Ovary (tissue), 9 donors: ENCODE results near the gene EML1. TPM values are rescaled to one million over a fixed set of nuclear protein-coding genes. Genes with fewer than 3 reads are reported as not detected.

ENCODE experiments used
- DNase-seq, 5 donors: peaks; one replicate each; pipeline ENCODE4 v3.0.0-alpha.2; 2019 to 2020
- H3K27ac ChIP-seq, 2 donors: fragments of 200-600 bp; one replicate each; pipeline versions ENCODE4 v1.5.1 to v1.8.0; 2019 to 2022
- H3K27me3 ChIP-seq: fragments of 200-600 bp; one replicate; pipeline ENCODE4 v1.8.0; 2022
- H3K36me3 ChIP-seq: fragments of 200-600 bp; sonication (generic); one replicate; pipeline ENCODE4 v1.5.1; 2019
- H3K4me1 ChIP-seq: one replicate; pipeline ENCODE4 v1.8.1; 2013; ENCODE audit warnings: mild to moderate bottlenecking, moderate library complexity; ENCODE audit not compliant: insufficient read depth
- H3K4me3 ChIP-seq: fragments of 200-600 bp; sonication (generic); one replicate; pipeline ENCODE4 v1.5.1; 2017
- H3K9me3 ChIP-seq, 2 donors: fragments of 200-600 bp in 1 of 2; sonication (generic) in 1 of 2; one replicate each; pipeline versions ENCODE4 v1.5.1 to v1.8.1; 2013 to 2019; ENCODE audit warnings: mild to moderate bottlenecking in 1 of 2, moderate library complexity in 1 of 2
- CTCF ChIP-seq, 3 donors: fragments of 450-650 bp in 2 of 3; fragments of 200-600 bp in 1 of 3; IDR thresholded peaks; one replicate each; pipeline versions ENCODE4 v1.5.1 to v1.8.0; 2016 to 2022; ENCODE audit warnings: antibody characterized with exemption in 3 of 3, mild to moderate bottlenecking in 1 of 3
- EP300 ChIP-seq: sonication (generic); formaldehyde crosslinking; IDR thresholded peaks from one replicate; pipeline ENCODE4 v1.6.1; 2017; ENCODE audit warnings: antibody characterized with exemption
- POLR2A ChIP-seq: fragments of 450-650 bp; IDR thresholded peaks from one replicate; pipeline ENCODE4 v1.6.1; 2017; ENCODE audit warnings: antibody characterized with exemption, mild to moderate bottlenecking, moderate library complexity
- WGBS, 3 donors: extraction: QIAGEN DNeasy Blood & Tissue Kit in 1 of 3; methylation state at CpG; one replicate each; pipeline versions ENCODE4 v1.1.5 to v1.1.7; 2013 to 2017; 5-methylcytosine and 5-hydroxymethylcytosine counted together
- intact Hi-C, 4 donors: fragments of 100-400 bp; cut with DNase I; formaldehyde crosslinking; loops; one replicate each; pipeline versions ENCODE4 v1.11.0 to v1.15.1; 2022 to 2023
- polyA plus RNA-seq, 2 donors: library from polyadenylated mRNA; stranded (reverse); fragments of 200-250 nt in 1 of 2; fragments of 350-450 nt in 1 of 2; fragmentation: Illumina TruSeq in 1 of 2; extraction: RNeasy Lipid Tissue Mini Kit (QIAGEN cat#74804) in 1 of 2; gene quantifications; one replicate each; pipeline ENCODE4 v1.2.3, GENCODE V29; 2013 to 2014
- total RNA-seq, 7 donors: library from RNA; depleted of rRNA in 2 of 7; stranded (reverse); fragments of >200 nt in 2 of 7; fragmentation: NEBNext Ultra II Directional in 3 of 7; extraction: Animal tissue kit (Norgen Biotek cat#: 25700) in 3 of 7; gene quantifications; one replicate each; pipeline versions ENCODE4 v1.1.0 to v1.2.4, GENCODE V29; 2016 to 2023
- donor health status: DM: no; HTN: no; CAD: no; lungs with moderate emphysema.
- donor health status: DM: no; HTN: no; CAD: no.
- donor health status: Bipolar disorder and iron deficiency.
- donor health status: DM: yes; HTN: yes; CAD: no.
- donor health status: DM: no; HTN: no; CAD: no.
- donor health status: DM: yes; HTN: yes; CAD: no.

Gene EML1
- total and polyA plus RNA-seq, 9 donors = 4.4 to 22.3 (median 9.8) TPM

- TF ChIP-seq CTCF (IDR thresholded peaks at IDR 0.05) (no peak), EP300 (no peak), POLR2A (no peak)
- Histone ChIP-seq H3K36me3 (no peaks in the 10 kb centered on the region), H3K27me3 (no peaks in the 10 kb centered on the region), H3K27ac (no peak overlapping the region), H3K9me3 (no peaks in the 10 kb centered on the region), H3K4me1 (no peaks in the 10 kb centered on the region), H3K4me3 (no peak overlapping the region)
- intact Hi-C loops = no loop called here
- no peak for DNase-seq
- WGBS, 3 donors = 86 to 93% (median 89%) methylated on average over 5 of the region's 5 CpGs
These were observed 7.6 kb downstream of the EML1 start for GRCh38 chr14:99800781-99801180.

GRCh38 chr14:99802301-99803105 is 9.3 kb downstream of the EML1 start:
- WGBS, 3 donors = 83 to 85% (median 84%) methylated on average over 13 of the region's 13 CpGs
- DNase-seq = no peak

DNA sequence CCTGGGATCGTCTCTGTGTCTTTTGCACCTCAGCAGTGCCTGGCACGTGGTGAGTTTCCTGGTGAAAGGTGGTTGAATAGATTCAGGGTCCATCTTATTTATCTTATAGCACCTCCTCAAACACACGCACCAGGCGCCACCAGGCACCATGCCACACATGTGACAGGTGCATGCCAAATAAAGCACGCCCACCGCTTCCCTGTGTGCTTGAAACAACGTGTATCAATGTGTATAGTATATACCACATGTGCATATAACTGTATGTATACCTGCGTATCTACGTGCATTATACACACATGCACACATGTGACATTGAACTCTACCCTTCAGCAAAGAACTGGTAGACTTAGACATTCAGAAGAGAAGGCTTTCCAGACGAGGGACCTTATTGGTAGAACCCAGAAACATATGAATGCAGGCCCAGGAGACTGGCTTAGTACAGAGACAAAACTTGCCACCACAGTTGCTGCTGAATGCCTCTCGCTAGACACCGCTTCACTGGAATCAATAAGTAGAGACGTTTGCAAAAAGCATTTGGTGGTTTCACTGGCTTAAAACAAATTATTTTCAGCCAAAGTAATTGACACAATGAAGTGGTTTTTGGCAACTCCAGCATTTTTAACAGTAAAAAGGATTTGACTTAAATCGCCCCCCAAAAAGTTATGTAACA is 10.0 kb downstream of the EML1 start:
- no peak for DNase-seq
- H3K4me1 ChIP-seq = no peaks in the 10 kb centered on the region
- no peaks in the 10 kb centered on the region for H3K27me3 ChIP-seq
- H3K36me3 ChIP-seq = no peaks in the 10 kb centered on the region
- TF ChIP-seq POLR2A = no peak
- TF ChIP-seq CTCF (IDR thresholded peaks at IDR 0.05) = no peak
- no peak for TF ChIP-seq EP300
- H3K9me3 ChIP-seq = no peaks in the 10 kb centered on the region
- no peak overlapping the region for H3K4me3 ChIP-seq
- 89 to 90% (median 90%) methylated on average over 14 of the region's 14 CpGs for WGBS, 3 donors
- intact Hi-C loops = no loop called here
- H3K27ac ChIP-seq = no peak overlapping the region

More at GRCh38 chr14:99802301-99803105, 9.3 kb downstream of the EML1 start:
- intact Hi-C loops = no loop called here
- no peaks in the 10 kb centered on the region for H3K9me3 ChIP-seq
- no peaks in the 10 kb centered on the region for H3K36me3 ChIP-seq
- no peaks in the 10 kb centered on the region for H3K27me3 ChIP-seq
- TF ChIP-seq POLR2A = no peak
- TF ChIP-seq EP300 = no peak
- no peak for TF ChIP-seq CTCF (IDR thresholded peaks at IDR 0.05)
- H3K27ac ChIP-seq = no peak overlapping the region
- H3K4me1 ChIP-seq = no peaks in the 10 kb centered on the region
- H3K4me3 ChIP-seq = no peak overlapping the region

- WGBS, 3 donors = 84 to 89% (median 85%) methylated on average over 6 of the region's 6 CpGs
- no peak overlapping the region for H3K4me3 ChIP-seq
- no peaks in the 10 kb centered on the region for H3K4me1 ChIP-seq
- TF ChIP-seq POLR2A (no peak), CTCF (IDR thresholded peaks at IDR 0.05) (no peak), EP300 (no peak)
- no peaks in the 10 kb centered on the region for H3K27me3 ChIP-seq
- H3K9me3 ChIP-seq = no peaks in the 10 kb centered on the region
- no peak for DNase-seq
- intact Hi-C loops = no loop called here
- no peaks in the 10 kb centered on the region for H3K36me3 ChIP-seq
- no peak overlapping the region for H3K27ac ChIP-seq
These were observed 10.6 kb downstream of the EML1 start for GRCh38 chr14:99803803-99804202.
